PFSK-1 (cell line): ENCODE data around the gene NPAS2.

Experiments
- POLR2AphosphoS5 ChIP-seq: IDR thresholded peaks from 2 replicates; pipeline ENCODE4 v1.6.1; 2012; ENCODE audit warnings: low read depth, mild to moderate bottlenecking, control low read depth, low read length, moderate library complexity
- REST ChIP-seq, 2 experiments: IDR thresholded peaks; 2 replicates each; pipeline versions ENCODE4 v1.6.1 to v1.8.0; 2011 to 2012; ENCODE audit warnings: low read depth in 2 of 2, low read length in 2 of 2, control low read depth in 1 of 2, inconsistent platforms in 1 of 2, mild to moderate bottlenecking in 1 of 2, moderate library complexity in 1 of 2; ENCODE audit not compliant: insufficient read depth in 1 of 2
- SIN3A ChIP-seq: IDR thresholded peaks from 2 replicates; pipeline ENCODE4 v1.6.1; 2012; ENCODE audit warnings: mild to moderate bottlenecking, low read length, moderate library complexity, borderline replicate concordance; ENCODE audit not compliant: insufficient read depth

- TF ChIP-seq REST (IDR thresholded peaks at IDR 0.05; ENCODE audit: insufficient read depth in 1 of 2, low read depth in 2 of 2, low read length in 2 of 2) (no peak; a peak in 1 of 4 replicates), POLR2AphosphoS5 (no peak), SIN3A (no peak; the same call in 1 of the 2 replicates)
Observed at GRCh38 chr2:100902817-100903405, 83.0 kb downstream of the NPAS2 start.
